ENCODE results near the gene ATP6V0D1. TPM values are rescaled to one million over a fixed set of nuclear protein-coding genes. Genes with fewer than 3 reads are reported as not detected.

The ATP6V0D1 gene
- total RNA-seq, 1 experiment from 2014 or later: 80.5 TPM

- Histone ChIP-seq H3K9me3 (replicated peaks) (no peaks in the 10 kb centered on the region), H3K4me3 (peak within 1 kb of the TSS; percentile 23), H3K27me3 (replicated peaks) (no peaks in the 10 kb centered on the region), H3K27ac (no peak within 1 kb of the TSS), H3K4me1 (replicated peaks) (peaks cover 25% of the 10 kb centered on the region), H3K36me3 (no peaks in the 10 kb centered on the region)
- peak; percentile 57 to 92 for DNase-seq (ENCODE audit: low read depth in 1 of 2, low spot score in 2 of 2)
These were observed 87.7 kb downstream of the ATP6V0D1 start, which contains the start of gene TPPP3 for GRCh38 chr16:67393111-67393787. TPPP3 (minus strand) TSS chr16:67393498; CDS start chr16:67391111, 2,387 bp downstream.

- H3K4me1 ChIP-seq (replicated peaks): peaks cover 25% of the 10 kb centered on the region
- no peak for DNase-seq (ENCODE audit: low read depth in 1 of 2, low spot score in 2 of 2)
- H3K27ac ChIP-seq: no peak overlapping the region
- H3K36me3 ChIP-seq: no peaks in the 10 kb centered on the region
- no peaks in the 10 kb centered on the region for H3K9me3 ChIP-seq (replicated peaks)
- no peak overlapping the region for H3K4me3 ChIP-seq
- H3K27me3 ChIP-seq (replicated peaks): no peaks in the 10 kb centered on the region
These were observed 88.5 kb downstream of the ATP6V0D1 start for GRCh38 chr16:67392301-67393059.

- DNase-seq (ENCODE audit: low read depth in 1 of 2, low spot score in 2 of 2): no peak
- no peaks in the 10 kb centered on the region for H3K36me3 ChIP-seq
- peaks cover 23% of the 10 kb centered on the region for H3K4me1 ChIP-seq (replicated peaks)
- no peak overlapping the region for H3K4me3 ChIP-seq
- no peak overlapping the region for H3K27ac ChIP-seq
- H3K9me3 ChIP-seq (replicated peaks): no peaks in the 10 kb centered on the region
- H3K27me3 ChIP-seq (replicated peaks): no peaks in the 10 kb centered on the region
These were observed 89.3 kb downstream of the ATP6V0D1 start for GRCh38 chr16:67391424-67392300.

- H3K27me3 ChIP-seq (replicated peaks): no peaks in the 10 kb centered on the region
- H3K4me3 ChIP-seq: no peak overlapping the region
- H3K4me1 ChIP-seq (replicated peaks): peaks cover 15% of the 10 kb centered on the region
- H3K36me3 ChIP-seq: no peaks in the 10 kb centered on the region
- H3K27ac ChIP-seq: no peak overlapping the region
- no peaks in the 10 kb centered on the region for H3K9me3 ChIP-seq (replicated peaks)
- no peak for DNase-seq (ENCODE audit: low read depth in 1 of 2, low spot score in 2 of 2)
These were observed 90.0 kb downstream of the ATP6V0D1 start for GRCh38 chr16:67390816-67391423.

GRCh38 chr16:67389911-67390815, 90.8 kb downstream of the ATP6V0D1 start:
- Histone ChIP-seq H3K4me3 (no peak overlapping the region), H3K4me1 (replicated peaks) (peaks cover 12% of the 10 kb centered on the region), H3K9me3 (replicated peaks) (no peaks in the 10 kb centered on the region), H3K27me3 (replicated peaks) (no peaks in the 10 kb centered on the region), H3K27ac (no peak overlapping the region), H3K36me3 (no peaks in the 10 kb centered on the region)
- no peak for DNase-seq (ENCODE audit: low read depth in 1 of 2, low spot score in 2 of 2)

- no peaks in the 10 kb centered on the region for H3K36me3 ChIP-seq
- no peaks in the 10 kb centered on the region for H3K27me3 ChIP-seq (replicated peaks)
- H3K4me3 ChIP-seq: no peak overlapping the region
- peaks cover 8% of the 10 kb centered on the region for H3K4me1 ChIP-seq (replicated peaks)
- H3K27ac ChIP-seq: no peak overlapping the region
- DNase-seq (ENCODE audit: low read depth in 1 of 2, low spot score in 2 of 2): no peak
- no peaks in the 10 kb centered on the region for H3K9me3 ChIP-seq (replicated peaks)
These were observed 92.4 kb downstream of the ATP6V0D1 start for GRCh38 chr16:67388591-67388990.

GRCh38 chr16:67388191-67388590, 92.8 kb downstream of the ATP6V0D1 start:
- H3K27me3 ChIP-seq (replicated peaks): 0 out of 2 replicates have a peak, but pooled peaks cover 3% of the 10 kb centered on the region
- DNase-seq (ENCODE audit: low read depth in 1 of 2, low spot score in 2 of 2): no peak
- peaks cover 5% of the 10 kb centered on the region for H3K4me1 ChIP-seq (replicated peaks)
- no peak overlapping the region for H3K4me3 ChIP-seq
- H3K9me3 ChIP-seq (replicated peaks): no peaks in the 10 kb centered on the region
- H3K27ac ChIP-seq: no peak overlapping the region
- no peaks in the 10 kb centered on the region for H3K36me3 ChIP-seq

Other genes with a start within 250 kb of the ATP6V0D1 start
- gene FHOD1, start 233.7 kb downstream of the ATP6V0D1 start, total RNA-seq (2014; rRNA removed; shearing (Covaris generic)): 15.8 and 18.5 TPM in 2 replicates
- gene SLC9A5, start 232.2 kb downstream of the ATP6V0D1 start, total RNA-seq (2014; rRNA removed; shearing (Covaris generic)): 1.2 and 1.6 TPM in 2 replicates
- 5.0 and 15.1 TPM in 2 replicates for gene PLEKHG4, start 201.6 kb downstream of the ATP6V0D1 start, total RNA-seq (2014; rRNA removed; shearing (Covaris generic))
- gene KCTD19, start 154.4 kb downstream of the ATP6V0D1 start, total RNA-seq (2014; rRNA removed; shearing (Covaris generic)): 0.03 TPM in 1 of 2 replicates, not detected in the other
- not detected in 2 replicates for gene LRRC36, start 154.3 kb downstream of the ATP6V0D1 start, total RNA-seq (2014; rRNA removed; shearing (Covaris generic))
- gene TPPP3, start 87.7 kb downstream of the ATP6V0D1 start, total RNA-seq (2014; rRNA removed; shearing (Covaris generic)): not detected in 2 replicates
- gene ZDHHC1, start 64.7 kb downstream of the ATP6V0D1 start, total RNA-seq (2014; rRNA removed; shearing (Covaris generic)): 1.0 and 4.4 TPM in 2 replicates
- not detected in 2 replicates for gene HSD11B2, start 50.0 kb downstream of the ATP6V0D1 start, total RNA-seq (2014; rRNA removed; shearing (Covaris generic))
- gene AGRP, start 2.4 kb upstream of the ATP6V0D1 start, total RNA-seq (2014; rRNA removed; shearing (Covaris generic)): not detected in 2 replicates
- 20.1 and 24.8 TPM in 2 replicates for gene RIPOR1, start 47.7 kb upstream of the ATP6V0D1 start, total RNA-seq (2014; rRNA removed; shearing (Covaris generic))
- 26.6 and 39.1 TPM in 2 replicates for gene CTCF, start 81.4 kb upstream of the ATP6V0D1 start, total RNA-seq (2014; rRNA removed; shearing (Covaris generic))
- gene CARMIL2, start 164.0 kb upstream of the ATP6V0D1 start, total RNA-seq (2014; rRNA removed; shearing (Covaris generic)): 5.2 and 7.6 TPM in 2 replicates
- gene ACD, start 179.1 kb upstream of the ATP6V0D1 start, total RNA-seq (2014; rRNA removed; shearing (Covaris generic)): 22.6 and 33.0 TPM in 2 replicates
- 0.26 TPM in 1 of 2 replicates, not detected in the other for gene PARD6A, start 179.8 kb upstream of the ATP6V0D1 start, total RNA-seq (2014; rRNA removed; shearing (Covaris generic))
- gene ENKD1, start 185.6 kb upstream of the ATP6V0D1 start, total RNA-seq (2014; rRNA removed; shearing (Covaris generic)): 5.1 TPM in 2 replicates
- 0.32 TPM in 1 of 2 replicates, not detected in the other for gene C16orf86, start 185.7 kb upstream of the ATP6V0D1 start, total RNA-seq (2014; rRNA removed; shearing (Covaris generic))
- 13.5 and 19.7 TPM in 2 replicates for gene GFOD2, start 238.2 kb upstream of the ATP6V0D1 start, total RNA-seq (2014; rRNA removed; shearing (Covaris generic))

All from SJSA1 (cell line).